Measurements from ENCODE around the gene MCRS1. TPM values are rescaled to one million over a fixed set of nuclear protein-coding genes. Genes with fewer than 3 reads are reported as not detected.
"Not testable (repeated sequence)": the region's sequence is repeated elsewhere in the genome, so short reads cannot be mapped to it uniquely, and the experiment has no call there.

Gene MCRS1
- total RNA-seq, 1 donor from 2014 or later: 103 TPM

DNA sequence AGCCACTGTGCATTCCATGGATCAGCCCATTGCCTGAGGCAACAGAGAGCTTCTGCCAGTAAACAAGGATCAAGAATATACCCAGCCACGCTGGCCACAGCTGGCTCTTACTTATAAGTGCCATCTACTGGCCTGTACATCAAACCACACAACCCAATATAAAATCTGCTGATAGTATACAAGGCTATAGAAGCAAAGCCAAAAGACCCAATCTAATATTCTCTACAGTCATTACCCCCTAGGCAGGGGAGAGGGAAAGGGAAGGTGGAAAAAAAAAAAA is 41.9 kb upstream of the MCRS1 start:
- TF ChIP-seq, protein P1, sequence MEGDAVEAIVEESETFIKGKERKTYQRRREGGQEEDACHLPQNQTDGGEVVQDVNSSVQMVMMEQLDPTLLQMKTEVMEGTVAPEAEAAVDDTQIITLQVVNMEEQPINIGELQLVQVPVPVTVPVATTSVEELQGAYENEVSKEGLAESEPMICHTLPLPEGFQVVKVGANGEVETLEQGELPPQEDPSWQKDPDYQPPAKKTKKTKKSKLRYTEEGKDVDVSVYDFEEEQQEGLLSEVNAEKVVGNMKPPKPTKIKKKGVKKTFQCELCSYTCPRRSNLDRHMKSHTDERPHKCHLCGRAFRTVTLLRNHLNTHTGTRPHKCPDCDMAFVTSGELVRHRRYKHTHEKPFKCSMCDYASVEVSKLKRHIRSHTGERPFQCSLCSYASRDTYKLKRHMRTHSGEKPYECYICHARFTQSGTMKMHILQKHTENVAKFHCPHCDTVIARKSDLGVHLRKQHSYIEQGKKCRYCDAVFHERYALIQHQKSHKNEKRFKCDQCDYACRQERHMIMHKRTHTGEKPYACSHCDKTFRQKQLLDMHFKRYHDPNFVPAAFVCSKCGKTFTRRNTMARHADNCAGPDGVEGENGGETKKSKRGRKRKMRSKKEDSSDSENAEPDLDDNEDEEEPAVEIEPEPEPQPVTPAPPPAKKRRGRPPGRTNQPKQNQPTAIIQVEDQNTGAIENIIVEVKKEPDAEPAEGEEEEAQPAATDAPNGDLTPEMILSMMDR (IDR thresholded peaks at IDR 0.05; ENCODE audit: partially characterized antibody, unreplicated experiment): no peak
- no peaks in the 10 kb centered on the region for H3K4me1 Mint-ChIP-seq (ENCODE audit: low read depth, unreplicated experiment)
- H3K9me3 Mint-ChIP-seq (ENCODE audit: unreplicated experiment): peaks cover 11% of the 10 kb centered on the region
- peaks cover 1% of the 10 kb centered on the region for H3K27me3 Mint-ChIP-seq (ENCODE audit: unreplicated experiment)
- H3K36me3 Mint-ChIP-seq (ENCODE audit: unreplicated experiment): peaks cover 5% of the 10 kb centered on the region
- H3K4me3 Mint-ChIP-seq (ENCODE audit: unreplicated experiment): no peak overlapping the region
- DNase-seq: no peak
- H3K27ac Mint-ChIP-seq (ENCODE audit: unreplicated experiment): no peak overlapping the region

DNA sequence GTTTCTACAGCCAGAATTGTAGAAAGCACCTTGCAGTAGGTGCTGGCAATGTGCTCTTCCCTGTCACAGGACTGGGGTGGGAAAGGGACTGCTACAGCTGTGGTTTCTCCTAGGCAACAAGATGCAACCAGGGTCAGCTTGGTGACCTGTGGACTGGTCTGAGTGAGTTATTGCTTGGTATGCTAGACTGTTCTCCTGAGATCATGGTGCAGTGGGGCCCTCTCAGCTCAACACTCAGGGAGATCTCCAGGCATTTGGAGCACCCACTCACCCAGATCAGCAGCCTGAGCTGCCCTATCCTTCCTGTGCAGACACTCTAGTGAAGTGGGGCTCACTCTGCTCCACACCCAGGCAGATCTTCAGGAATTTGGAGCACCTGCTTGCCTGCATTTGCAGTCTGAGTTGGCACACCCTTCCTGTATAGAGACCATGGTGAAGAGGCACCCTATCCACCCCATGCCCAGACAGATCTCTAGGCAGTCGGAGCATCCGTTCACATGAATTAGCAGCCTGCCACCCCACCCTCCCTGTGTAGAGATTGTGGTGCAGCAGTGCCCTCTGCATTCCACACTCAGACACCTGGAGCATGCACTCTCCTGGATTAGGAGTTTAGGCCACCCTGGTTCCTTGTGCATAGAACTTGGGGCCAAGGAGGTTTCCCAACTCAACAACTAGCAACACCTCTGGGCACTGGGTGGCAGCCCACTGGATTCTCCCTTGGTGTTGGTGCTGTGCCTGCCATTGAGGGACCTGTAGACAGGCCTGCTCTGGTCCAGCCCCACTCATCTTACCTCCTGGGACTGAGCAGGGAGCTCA is 41.3 kb upstream of the MCRS1 start:
- H3K36me3 Mint-ChIP-seq (ENCODE audit: unreplicated experiment): peaks cover 5% of the 10 kb centered on the region
- TF ChIP-seq, protein P1 (IDR thresholded peaks at IDR 0.05; ENCODE audit: partially characterized antibody, unreplicated experiment): no peak
- peaks cover 11% of the 10 kb centered on the region for H3K9me3 Mint-ChIP-seq (ENCODE audit: unreplicated experiment)
- no peak for DNase-seq
- H3K4me3 Mint-ChIP-seq (ENCODE audit: unreplicated experiment): no peak overlapping the region
- H3K27ac Mint-ChIP-seq (ENCODE audit: unreplicated experiment): no peak overlapping the region
- peaks cover 1% of the 10 kb centered on the region for H3K27me3 Mint-ChIP-seq (ENCODE audit: unreplicated experiment)
- no peaks in the 10 kb centered on the region for H3K4me1 Mint-ChIP-seq (ENCODE audit: low read depth, unreplicated experiment)

DNA sequence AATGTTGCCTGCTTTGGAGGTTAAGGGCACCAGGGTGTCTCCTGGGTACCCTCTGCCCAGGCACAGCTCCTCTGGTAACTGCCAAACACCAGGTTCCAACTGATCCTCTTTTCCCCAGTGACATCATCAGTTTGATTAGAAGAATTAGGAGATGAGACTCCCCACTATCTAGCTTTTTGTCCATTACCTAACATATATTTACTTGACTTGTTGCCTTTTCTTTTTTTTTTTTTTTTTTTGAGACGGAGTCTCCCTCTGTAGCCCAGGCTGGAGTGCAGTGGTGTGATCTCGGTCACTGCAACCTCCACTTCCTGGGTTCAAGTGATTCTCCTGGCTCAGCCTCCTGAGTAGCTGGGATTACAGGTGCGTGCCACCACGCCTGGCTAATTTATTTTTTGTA is 37.6 kb upstream of the MCRS1 start, which contains the start of gene FAM186B:
FAM186B (minus strand) TSS at position 101 of the 400 bp plus-strand sequence. CDS start 162 bp downstream, outside the sequence.
- H3K4me1 Mint-ChIP-seq (ENCODE audit: low read depth, unreplicated experiment); H3K27ac Mint-ChIP-seq (ENCODE audit: unreplicated experiment); H3K36me3 Mint-ChIP-seq (ENCODE audit: unreplicated experiment); DNase-seq; H3K27me3 Mint-ChIP-seq (ENCODE audit: unreplicated experiment); H3K4me3 Mint-ChIP-seq (ENCODE audit: unreplicated experiment): not testable (repeated sequence)
- peaks cover 13% of the 10 kb centered on the region for H3K9me3 Mint-ChIP-seq (ENCODE audit: unreplicated experiment)

DNA sequence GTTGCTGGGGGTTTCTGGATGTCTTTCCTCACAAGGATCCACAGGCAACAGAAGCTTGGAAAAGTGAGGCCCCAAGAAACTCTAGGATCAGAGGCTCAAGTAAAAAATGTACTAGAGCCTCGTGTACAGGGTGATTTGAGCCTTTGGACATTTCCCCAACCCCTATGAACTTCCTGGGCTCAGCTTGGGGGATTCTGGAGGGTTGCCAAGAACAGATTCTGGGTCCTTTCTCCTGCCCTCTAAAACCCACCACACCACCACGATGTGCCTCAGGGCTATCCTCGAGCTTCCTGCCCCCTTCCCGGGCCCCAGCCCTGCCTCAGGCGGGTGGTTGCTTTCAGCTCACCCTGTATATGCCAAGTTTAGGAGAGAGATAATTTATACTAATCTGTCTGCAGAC is 36.9 kb upstream of the MCRS1 start:
- Mint-ChIP-seq H3K4me3 (ENCODE audit: unreplicated experiment) (no peak overlapping the region), H3K27ac (ENCODE audit: unreplicated experiment) (no peak overlapping the region), H3K27me3 (ENCODE audit: unreplicated experiment) (peaks cover 5% of the 10 kb centered on the region), H3K36me3 (ENCODE audit: unreplicated experiment) (peaks cover under 1% of the 10 kb centered on the region), H3K9me3 (ENCODE audit: unreplicated experiment) (peaks cover 7% of the 10 kb centered on the region), H3K4me1 (ENCODE audit: low read depth, unreplicated experiment) (no peaks in the 10 kb centered on the region)
- TF ChIP-seq, protein P1 (IDR thresholded peaks at IDR 0.05; ENCODE audit: partially characterized antibody, unreplicated experiment): no peak
- DNase-seq: no peak

DNA sequence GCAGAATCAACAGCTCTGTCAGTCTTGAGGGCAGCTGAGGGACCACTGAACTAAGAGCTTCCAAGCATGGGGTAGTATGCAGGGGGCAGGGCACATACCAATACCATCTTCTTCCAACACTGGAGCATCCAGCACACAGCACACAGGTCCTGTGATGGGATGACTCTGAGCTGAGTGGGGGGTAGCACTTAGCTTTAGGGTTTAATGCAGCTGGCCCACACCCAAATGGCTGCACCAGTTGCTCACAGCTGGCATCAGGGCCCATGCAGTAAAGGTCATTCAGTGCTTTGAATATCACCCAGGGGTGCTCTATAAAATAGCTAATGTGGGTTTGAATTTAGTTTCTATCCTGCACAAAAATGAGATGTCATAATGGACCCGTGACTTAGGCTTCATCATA is 35.8 kb upstream of the MCRS1 start:
- H3K9me3 Mint-ChIP-seq (ENCODE audit: unreplicated experiment): peaks cover 5% of the 10 kb centered on the region
- H3K27me3 Mint-ChIP-seq (ENCODE audit: unreplicated experiment): peaks cover 5% of the 10 kb centered on the region
- no peak for DNase-seq
- H3K4me3 Mint-ChIP-seq (ENCODE audit: unreplicated experiment): no peak overlapping the region
- H3K36me3 Mint-ChIP-seq (ENCODE audit: unreplicated experiment): no peaks in the 10 kb centered on the region
- TF ChIP-seq, protein P1 (IDR thresholded peaks at IDR 0.05; ENCODE audit: partially characterized antibody, unreplicated experiment): no peak
- H3K4me1 Mint-ChIP-seq (ENCODE audit: low read depth, unreplicated experiment): no peaks in the 10 kb centered on the region
- no peak overlapping the region for H3K27ac Mint-ChIP-seq (ENCODE audit: unreplicated experiment)

Data from glutamatergic neuron (in vitro differentiated cells).